Amniotic epithelial cell (primary cell): Measurements from ENCODE around the gene SFSWAP.
"Not testable (repeated sequence)": the region's sequence is repeated elsewhere in the genome, so short reads cannot be mapped to it uniquely, and the experiment has no call there.

Experiments
- DNase-seq: peaks from one replicate; pipeline ENCODE4 v3.0.0-alpha.2; 2010; ENCODE audit warnings: low read depth

The SFSWAP gene

DNA sequence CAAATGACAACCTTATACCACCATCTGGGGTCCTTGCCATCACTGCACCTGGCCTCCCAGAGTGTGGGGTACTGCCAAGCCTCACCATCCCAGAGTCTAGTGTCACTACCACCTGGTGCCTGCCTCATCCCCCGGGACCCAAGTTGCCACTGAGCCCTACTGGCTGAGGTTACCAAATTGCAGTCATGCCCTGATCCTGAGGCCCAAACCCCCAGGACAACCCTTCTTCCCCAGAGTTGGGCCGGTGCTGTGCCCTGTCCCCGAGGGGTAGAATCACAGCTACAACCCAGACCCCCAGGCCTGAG lies 8.4 kb upstream of the SFSWAP start:
- no peak for DNase-seq

GRCh38 chr12:131703161-131703560 lies 7.7 kb upstream of the SFSWAP start:
- no peak for DNase-seq

DNA sequence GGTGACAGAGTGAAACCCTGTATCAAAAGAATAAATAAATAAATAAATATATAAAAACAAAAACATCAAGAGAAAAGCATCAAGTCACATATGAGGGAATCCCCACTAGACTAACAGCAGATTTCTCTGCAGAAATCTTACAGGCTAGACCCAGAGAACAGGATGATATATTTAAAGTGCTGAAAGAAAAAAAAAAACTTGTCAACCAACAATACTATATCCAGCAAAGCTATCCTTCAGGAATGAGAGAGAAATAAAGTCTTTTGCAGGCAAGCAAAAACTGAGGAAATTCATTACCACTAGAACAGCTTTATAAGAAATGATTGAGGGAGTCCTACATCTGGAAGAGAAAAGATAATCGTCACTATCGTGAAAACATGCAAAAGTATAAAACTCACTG lies 6.4 kb upstream of the SFSWAP start:
- DNase-seq, result no peak

GRCh38 chr12:131706709-131707108 lies 4.2 kb upstream of the SFSWAP start:
- not testable (repeated sequence) for DNase-seq

GRCh38 chr12:131709226-131709625 lies 1.7 kb upstream of the SFSWAP start:
- no peak for DNase-seq

- no peak for DNase-seq
Observed at GRCh38 chr12:131711551-131712205, 788 bp downstream of the SFSWAP start.

DNA sequence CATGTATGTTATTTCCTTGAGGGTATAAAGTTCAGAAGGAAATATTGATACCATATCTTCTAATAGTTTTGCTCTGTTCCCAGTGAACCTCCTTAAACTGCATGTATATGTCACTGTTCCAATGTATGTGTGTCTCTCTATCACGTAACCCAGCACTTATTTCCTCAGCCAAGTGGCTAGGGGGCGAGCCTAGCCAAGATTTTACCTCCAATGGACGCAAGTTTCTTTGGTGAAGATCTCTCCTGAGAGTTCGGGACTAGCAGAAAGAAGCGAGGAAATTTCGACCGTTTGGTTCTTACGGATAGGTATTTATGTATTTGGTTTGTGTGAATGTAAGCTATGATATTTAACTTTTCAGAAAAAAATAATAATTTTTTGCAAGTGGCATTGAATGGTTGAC lies 2.5 kb downstream of the SFSWAP start:
- DNase-seq, result no peak

GRCh38 chr12:131714759-131715158 lies 3.9 kb downstream of the SFSWAP start:
- no peak for DNase-seq

DNA sequence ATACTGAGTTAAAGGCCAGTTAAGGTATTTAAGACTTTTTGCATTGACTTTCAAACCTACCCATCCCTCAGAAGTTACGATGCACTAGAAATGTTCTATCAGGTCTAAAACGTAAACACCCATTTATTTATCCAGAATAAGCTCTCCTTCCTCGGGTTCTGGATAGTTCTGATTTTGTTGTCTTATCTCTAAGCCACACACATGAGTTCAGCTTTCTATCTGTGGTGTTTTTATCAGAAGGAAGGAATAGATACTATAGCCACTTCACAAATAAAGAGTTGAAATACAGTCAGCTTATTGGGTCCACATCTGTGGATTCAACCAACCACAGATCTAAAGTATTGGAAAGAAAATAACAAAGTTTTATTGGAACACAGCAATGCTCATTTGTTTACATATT lies 5.4 kb downstream of the SFSWAP start:
- DNase-seq, result no peak

DNA sequence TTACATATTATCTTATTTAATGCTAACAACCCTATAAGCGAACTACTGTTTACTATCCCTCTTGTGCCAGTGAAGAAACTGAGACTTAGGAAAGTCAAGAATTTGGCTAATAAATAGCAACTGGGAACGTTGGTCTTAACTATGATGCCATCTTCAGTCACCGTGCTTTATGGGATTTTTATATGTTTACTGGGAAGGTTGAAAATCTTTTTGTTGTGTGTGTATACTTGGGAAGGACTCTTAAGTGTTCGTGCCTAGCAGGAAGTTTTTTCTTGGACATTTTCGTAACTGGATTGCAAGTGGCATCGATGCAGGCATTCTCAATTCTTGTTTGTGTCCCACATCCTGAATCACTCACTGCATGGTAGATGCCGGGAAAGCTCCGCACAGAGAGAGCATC lies 9.4 kb downstream of the SFSWAP start:
- DNase-seq, result no peak

- peak; percentile 1 for DNase-seq
Observed at GRCh38 chr12:131720921-131721320, 10.0 kb downstream of the SFSWAP start.

DNA sequence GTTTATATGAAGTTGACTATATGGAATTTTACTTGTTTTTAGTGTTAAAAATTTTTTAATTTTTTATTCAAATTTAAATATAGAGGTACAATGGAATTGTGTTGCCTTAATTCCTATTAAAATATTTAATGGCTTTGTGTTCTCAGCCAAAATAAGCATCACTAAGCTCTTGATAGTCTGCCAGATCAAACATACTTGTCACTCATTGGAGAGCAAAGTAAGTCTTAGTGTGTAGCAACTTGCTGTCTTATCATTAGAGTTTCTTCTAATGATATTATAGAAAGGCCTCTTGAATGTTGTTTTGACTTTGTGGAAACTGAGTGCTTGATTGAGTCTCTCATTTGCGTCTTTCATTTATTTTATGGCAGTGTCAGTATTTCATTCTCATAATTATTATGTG lies 10.7 kb downstream of the SFSWAP start:
- DNase-seq, result no peak

GRCh38 chr12:131723532-131723931 lies 12.6 kb downstream of the SFSWAP start:
- no peak for DNase-seq

DNA sequence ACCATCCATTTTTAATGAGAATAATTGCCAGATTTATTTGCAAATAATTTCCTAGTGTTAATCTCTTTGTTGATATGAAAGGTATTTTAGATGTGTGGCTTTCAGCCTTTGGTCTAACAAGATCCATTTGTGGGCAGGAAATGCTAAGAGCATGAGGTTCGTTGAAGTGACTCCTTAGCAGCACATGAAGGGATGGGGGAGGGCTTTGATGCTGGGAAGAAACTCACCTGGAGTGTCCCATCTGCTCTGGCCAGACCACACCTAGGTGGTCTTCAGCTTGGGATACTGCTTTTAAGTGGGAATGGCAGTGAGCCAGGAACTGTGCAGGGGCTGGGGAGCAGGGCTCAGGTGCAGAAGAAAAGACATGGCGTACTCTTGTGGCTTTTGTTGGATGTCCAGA lies 13.6 kb downstream of the SFSWAP start:
- peak; percentile 3 for DNase-seq

- DNase-seq, result no peak
Observed at GRCh38 chr12:131725503-131725902, 14.6 kb downstream of the SFSWAP start.

- no peak for DNase-seq
Observed at GRCh38 chr12:131728720-131729119, 17.8 kb downstream of the SFSWAP start.

- DNase-seq, result no peak
Observed at GRCh38 chr12:131729254-131729955, 18.5 kb downstream of the SFSWAP start.

DNA sequence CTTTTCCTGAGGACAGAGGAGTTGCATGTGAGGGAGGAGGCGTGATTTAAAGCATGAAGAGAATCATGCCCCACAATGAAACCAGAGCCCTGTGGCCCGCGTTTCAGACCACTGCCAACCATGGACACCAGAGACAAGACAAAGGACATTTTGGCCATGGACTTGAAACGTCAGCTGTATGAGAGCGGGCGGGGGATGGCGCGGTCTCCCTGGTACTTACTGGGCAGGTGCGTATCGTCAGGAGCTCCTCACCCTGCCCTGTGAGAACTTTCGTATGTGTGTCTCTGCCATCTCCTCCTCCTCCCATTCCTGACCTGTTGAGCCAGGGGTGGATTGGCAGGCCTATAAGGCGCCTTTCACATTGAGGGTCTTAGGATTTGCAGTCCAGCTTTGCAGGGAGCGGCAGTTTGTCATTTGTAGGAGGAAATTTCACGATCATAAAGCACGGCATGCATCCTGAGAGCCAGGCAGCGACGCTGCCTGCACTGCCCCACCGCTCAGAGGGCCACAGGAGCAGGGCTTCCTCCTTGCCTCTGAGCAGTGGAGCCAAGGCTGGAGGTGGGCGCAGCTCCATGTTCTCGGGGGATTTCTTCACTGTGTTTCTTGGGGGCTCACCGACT lies 22.2 kb downstream of the SFSWAP start:
- no peak for DNase-seq

- no peak for DNase-seq
Observed at GRCh38 chr12:131733874-131734273, 23.0 kb downstream of the SFSWAP start.

DNA sequence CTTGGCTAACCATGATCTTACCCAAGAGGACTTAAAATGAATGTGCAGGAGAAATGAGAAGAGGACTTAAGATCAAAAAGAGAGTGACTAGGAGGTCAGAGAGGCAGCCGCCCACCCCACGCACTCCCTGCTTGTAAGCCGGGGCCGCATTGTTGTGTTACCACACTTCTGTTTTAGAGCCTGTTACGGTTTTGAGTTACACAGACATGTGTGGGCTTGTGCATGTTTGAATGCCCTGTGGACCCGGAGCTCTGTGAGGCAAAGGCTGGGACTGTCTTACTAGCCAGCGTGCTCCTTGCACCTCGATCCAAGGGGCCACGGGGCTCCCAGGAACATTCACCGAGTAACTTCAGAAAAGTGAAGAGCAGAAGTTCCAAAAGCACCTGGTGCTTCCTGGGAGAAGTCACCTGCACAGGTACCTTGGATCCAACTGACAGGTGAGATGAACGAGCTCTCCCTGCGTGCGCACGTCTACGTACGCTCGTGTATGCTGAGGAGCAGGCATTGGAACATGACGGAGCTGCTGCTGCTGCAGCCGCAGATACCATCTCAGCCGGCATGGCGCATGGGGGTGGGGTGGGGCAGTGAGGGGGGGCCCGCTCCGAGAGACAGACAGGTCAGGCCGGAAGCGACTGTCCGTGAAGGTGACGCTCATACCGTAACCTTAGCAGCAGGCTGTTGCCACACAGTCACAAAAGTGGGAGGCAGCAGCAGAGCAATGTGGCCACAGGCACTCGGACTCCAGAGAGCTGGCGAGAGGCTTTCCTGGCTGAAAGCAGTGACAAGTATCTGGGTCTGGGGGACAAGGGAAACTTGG lies 23.7 kb downstream of the SFSWAP start:
- DNase-seq, result no peak

- no peak for DNase-seq
Observed at GRCh38 chr12:131735153-131735456, 24.2 kb downstream of the SFSWAP start.

- DNase-seq, result no peak
Observed at GRCh38 chr12:131735476-131736445, 24.9 kb downstream of the SFSWAP start.
